Smooth muscle cell (in vitro differentiated cells): Measurements from ENCODE around the gene ATXN7L3. TPM values are rescaled to one million over a fixed set of nuclear protein-coding genes. Genes with fewer than 3 reads are reported as not detected.

Experiments
- DNase-seq: peaks from one replicate; lab custom pipeline; 2025; ENCODE audit not compliant: unreplicated experiment; lab: John Stamatoyannopoulos, UW
- H2AFZ ChIP-seq: fragments of 200-600 bp; sonication (generic); 2 replicates; pipeline ENCODE4 v1.6.0; 2016; ENCODE audit warnings: antibody characterized with exemption, low read depth, mild to moderate bottlenecking
- H3F3A ChIP-seq: fragments of 200-600 bp; sonication (generic); 2 replicates; pipeline ENCODE4 v1.6.0; 2017; ENCODE audit warnings: antibody characterized with exemption, low read depth
- H3K27ac ChIP-seq: fragments of 200-600 bp; sonication (generic); 2 replicates; pipeline ENCODE4 v1.5.1; 2016; ENCODE audit warnings: low read depth, mild to moderate bottlenecking
- H3K27me3 ChIP-seq: fragments of 200-600 bp; sonication (generic); 2 replicates; pipeline ENCODE4 v1.6.1; 2016; ENCODE audit warnings: low read depth, mild to moderate bottlenecking
- H3K36me3 ChIP-seq: fragments of 200-600 bp; sonication (generic); 2 replicates; pipeline ENCODE4 v1.5.1; 2016; ENCODE audit warnings: low read depth
- H3K4me1 ChIP-seq: fragments of 200-600 bp; sonication (generic); 2 replicates; pipeline ENCODE4 v1.5.1; 2016; ENCODE audit warnings: low read depth
- H3K4me2 ChIP-seq: fragments of 200-600 bp; sonication (generic); 2 replicates; pipeline ENCODE4 v1.6.0; 2016; ENCODE audit warnings: mild to moderate bottlenecking
- H3K4me3 ChIP-seq: fragments of 200-600 bp; sonication (generic); 2 replicates; pipeline ENCODE4 v1.5.1; 2016; ENCODE audit warnings: mild to moderate bottlenecking
- H3K79me2 ChIP-seq: fragments of 200-600 bp; sonication (generic); 2 replicates; pipeline ENCODE4 v1.6.0; 2016; ENCODE audit warnings: low read depth, mild to moderate bottlenecking
- H3K9ac ChIP-seq: fragments of 200-600 bp; sonication (generic); 2 replicates; pipeline ENCODE4 v1.6.0; 2016; ENCODE audit warnings: low read depth
- H3K9me3 ChIP-seq: fragments of 200-600 bp; sonication (generic); replicated peaks from 2 replicates; pipeline ENCODE4 v1.5.1; 2016; ENCODE audit warnings: low read depth
- H4K20me1 ChIP-seq: fragments of 200-600 bp; sonication (generic); 2 replicates; pipeline ENCODE4 v1.6.0; 2016; ENCODE audit warnings: low read depth
- WGBS: methylation state at CpG from one replicate; pipeline ENCODE4 v1.1.7; 2016; ENCODE audit warnings: low lambda C conversion rate; 5-methylcytosine and 5-hydroxymethylcytosine counted together
- polyA plus RNA-seq: library from polyadenylated mRNA; unstranded; fragments of >200 nt; fragmentation: Nextera tagmentation; extraction: Ambion mirVana; gene quantifications from 2 replicates; pipeline ENCODE4 v1.2.1, GENCODE V29; 2016
- total RNA-seq: library from RNA; depleted of rRNA; stranded (reverse); fragments of >200 nt; gene quantifications from 2 replicates; pipeline ENCODE4 v1.2.3, GENCODE V29; 2014
- TF ChIP-seq, protein P1 (sequence below): fragments of 200-600 bp; sonication (generic); IDR thresholded peaks from 2 replicates; pipeline ENCODE4 v1.5.1; 2017; ENCODE audit warnings: borderline replicate concordance, mild to moderate bottlenecking, antibody characterized with exemption; ENCODE audit not compliant: insufficient read depth, poor library complexity, severe bottlenecking

The ATXN7L3 gene
- total and polyA plus RNA-seq, 2 experiments from 2014 or later, result 29.1 to 61.1 TPM

GRCh38 chr17:44197107-44197506, 2.6 kb downstream of the ATXN7L3 start:
- Histone ChIP-seq H3K79me2 (peaks cover 35% of the 10 kb centered on the region), H3K27me3 (no peaks in the 10 kb centered on the region), H3K4me2 (peak overlapping the region; percentile 90), H3K4me3 (no peak overlapping the region), H3F3A (peaks cover 4% of the 10 kb centered on the region), H3K36me3 (no peaks in the 10 kb centered on the region), H4K20me1 (no peaks in the 10 kb centered on the region), H2AFZ (no peak overlapping the region), H3K4me1 (peaks cover 10% of the 10 kb centered on the region), H3K27ac (peak overlapping the region; percentile 94), H3K9ac (no peak overlapping the region), H3K9me3 (no peaks in the 10 kb centered on the region)
- DNase-seq, result no peak
- 96% methylated on average over 15 of the region's 15 CpGs for WGBS
- TF ChIP-seq, protein P1, sequence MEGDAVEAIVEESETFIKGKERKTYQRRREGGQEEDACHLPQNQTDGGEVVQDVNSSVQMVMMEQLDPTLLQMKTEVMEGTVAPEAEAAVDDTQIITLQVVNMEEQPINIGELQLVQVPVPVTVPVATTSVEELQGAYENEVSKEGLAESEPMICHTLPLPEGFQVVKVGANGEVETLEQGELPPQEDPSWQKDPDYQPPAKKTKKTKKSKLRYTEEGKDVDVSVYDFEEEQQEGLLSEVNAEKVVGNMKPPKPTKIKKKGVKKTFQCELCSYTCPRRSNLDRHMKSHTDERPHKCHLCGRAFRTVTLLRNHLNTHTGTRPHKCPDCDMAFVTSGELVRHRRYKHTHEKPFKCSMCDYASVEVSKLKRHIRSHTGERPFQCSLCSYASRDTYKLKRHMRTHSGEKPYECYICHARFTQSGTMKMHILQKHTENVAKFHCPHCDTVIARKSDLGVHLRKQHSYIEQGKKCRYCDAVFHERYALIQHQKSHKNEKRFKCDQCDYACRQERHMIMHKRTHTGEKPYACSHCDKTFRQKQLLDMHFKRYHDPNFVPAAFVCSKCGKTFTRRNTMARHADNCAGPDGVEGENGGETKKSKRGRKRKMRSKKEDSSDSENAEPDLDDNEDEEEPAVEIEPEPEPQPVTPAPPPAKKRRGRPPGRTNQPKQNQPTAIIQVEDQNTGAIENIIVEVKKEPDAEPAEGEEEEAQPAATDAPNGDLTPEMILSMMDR, result no peak

- Histone ChIP-seq H3K4me1 (peaks cover 5% of the 10 kb centered on the region), H3K27me3 (no peaks in the 10 kb centered on the region), H3K4me3 (no peak overlapping the region), H3F3A (peaks cover 9% of the 10 kb centered on the region), H3K9ac (no peak overlapping the region), H4K20me1 (no peaks in the 10 kb centered on the region), H3K27ac (peak overlapping the region; percentile 62), H3K9me3 (no peaks in the 10 kb centered on the region), H3K4me2 (no peak overlapping the region), H2AFZ (no peak overlapping the region), H3K79me2 (peaks cover 32% of the 10 kb centered on the region), H3K36me3 (no peaks in the 10 kb centered on the region)
- TF ChIP-seq, protein P1, result no peak
- WGBS, result 96% methylated on average over 14 of the region's 14 CpGs
- DNase-seq, result no peak
These were observed 6.2 kb downstream of the ATXN7L3 start for GRCh38 chr17:44193326-44194084.

- peaks cover 4% of the 10 kb centered on the region for H3K4me1 ChIP-seq
- DNase-seq, result no peak
These were observed 6.9 kb downstream of the ATXN7L3 start for GRCh38 chr17:44192750-44193149.

More at GRCh38 chr17:44192750-44193149, 6.9 kb downstream of the ATXN7L3 start:
- no peaks in the 10 kb centered on the region for H3K27me3 ChIP-seq
- 96% methylated on average over 5 of the region's 5 CpGs for WGBS
- no peaks in the 10 kb centered on the region for H3K9me3 ChIP-seq
- H3F3A ChIP-seq, result peaks cover 9% of the 10 kb centered on the region
- no peak overlapping the region for H2AFZ ChIP-seq
- no peak overlapping the region for H3K9ac ChIP-seq
- no peak overlapping the region for H3K4me2 ChIP-seq
- no peaks in the 10 kb centered on the region for H4K20me1 ChIP-seq
- H3K27ac ChIP-seq, result peak overlapping the region; percentile 62
- no peak overlapping the region for H3K4me3 ChIP-seq
- peaks cover 32% of the 10 kb centered on the region for H3K79me2 ChIP-seq
- H3K36me3 ChIP-seq, result no peaks in the 10 kb centered on the region
- TF ChIP-seq, protein P1, result no peak
